GM12801 (cell line): ENCODE results near the gene GSG1.

Experiments
- TF ChIP-seq, protein P1 (sequence below): IDR thresholded peaks from one replicate; pipeline ENCODE4 v1.5.1; 2011; ENCODE audit warnings: control low read depth; ENCODE audit not compliant: insufficient read length; ENCODE audit errors: extremely low read depth

GSG1 gene

DNA sequence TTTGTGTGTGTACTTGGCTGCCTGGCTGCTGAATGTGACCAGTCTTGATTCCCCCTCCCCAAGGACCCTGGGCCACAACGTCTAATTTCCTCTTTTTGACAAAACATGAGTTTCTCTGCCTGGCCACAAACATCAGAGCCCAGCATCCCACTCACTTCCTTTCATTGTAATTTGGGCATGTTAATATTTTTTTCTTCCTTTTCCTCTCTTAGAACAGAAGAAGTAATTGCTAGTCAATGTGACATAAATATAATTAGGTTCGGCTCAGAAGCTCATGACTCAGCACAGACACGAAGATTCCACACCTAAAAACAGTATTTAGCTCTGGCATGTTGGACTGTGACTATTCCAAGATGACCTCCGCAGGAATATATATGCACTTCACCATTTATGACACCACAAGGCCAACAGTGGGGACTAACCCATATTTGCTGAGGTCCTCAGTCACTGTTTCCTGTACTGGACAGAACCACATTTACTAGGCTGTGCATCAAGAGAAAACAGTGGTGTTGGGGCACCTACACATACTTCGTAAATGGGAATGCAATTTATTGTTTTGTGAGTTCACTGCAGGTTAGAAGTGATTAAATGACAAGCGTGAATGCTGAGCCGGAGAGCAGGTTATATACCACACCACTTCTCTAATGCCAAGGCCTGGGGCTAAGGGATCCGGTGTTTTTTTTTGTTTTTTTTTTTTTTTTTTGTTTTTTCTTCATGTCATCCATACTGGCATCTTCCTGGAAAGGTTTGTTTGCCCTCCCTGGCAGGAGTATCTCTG lies 4.2 kb downstream of the GSG1 start:
- TF ChIP-seq, protein P1, sequence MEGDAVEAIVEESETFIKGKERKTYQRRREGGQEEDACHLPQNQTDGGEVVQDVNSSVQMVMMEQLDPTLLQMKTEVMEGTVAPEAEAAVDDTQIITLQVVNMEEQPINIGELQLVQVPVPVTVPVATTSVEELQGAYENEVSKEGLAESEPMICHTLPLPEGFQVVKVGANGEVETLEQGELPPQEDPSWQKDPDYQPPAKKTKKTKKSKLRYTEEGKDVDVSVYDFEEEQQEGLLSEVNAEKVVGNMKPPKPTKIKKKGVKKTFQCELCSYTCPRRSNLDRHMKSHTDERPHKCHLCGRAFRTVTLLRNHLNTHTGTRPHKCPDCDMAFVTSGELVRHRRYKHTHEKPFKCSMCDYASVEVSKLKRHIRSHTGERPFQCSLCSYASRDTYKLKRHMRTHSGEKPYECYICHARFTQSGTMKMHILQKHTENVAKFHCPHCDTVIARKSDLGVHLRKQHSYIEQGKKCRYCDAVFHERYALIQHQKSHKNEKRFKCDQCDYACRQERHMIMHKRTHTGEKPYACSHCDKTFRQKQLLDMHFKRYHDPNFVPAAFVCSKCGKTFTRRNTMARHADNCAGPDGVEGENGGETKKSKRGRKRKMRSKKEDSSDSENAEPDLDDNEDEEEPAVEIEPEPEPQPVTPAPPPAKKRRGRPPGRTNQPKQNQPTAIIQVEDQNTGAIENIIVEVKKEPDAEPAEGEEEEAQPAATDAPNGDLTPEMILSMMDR, result no peak

DNA sequence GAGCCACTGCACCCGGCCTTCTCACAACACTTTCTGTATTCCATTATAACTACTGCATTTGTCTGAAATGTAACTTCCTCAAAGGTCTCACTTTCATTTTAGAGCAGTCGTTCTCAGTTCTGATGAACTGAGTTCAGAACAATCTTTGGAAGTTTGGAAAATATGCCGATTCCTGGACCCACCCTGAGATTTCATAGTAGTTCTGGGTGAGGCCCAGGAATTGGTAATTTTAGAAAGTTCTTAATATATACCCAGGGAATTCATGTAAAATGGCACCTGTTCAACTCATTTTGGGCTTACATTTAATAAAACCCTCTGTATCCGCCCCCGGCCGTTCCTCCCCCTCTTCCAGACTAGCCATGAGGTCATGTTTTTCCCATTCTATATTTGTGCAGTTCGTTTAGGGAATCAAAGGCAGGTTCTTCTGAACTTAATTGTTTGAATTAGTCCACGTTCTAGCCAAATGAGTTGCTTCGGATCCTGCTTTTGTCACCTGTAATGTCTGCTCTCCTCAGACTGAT lies 5.9 kb downstream of the GSG1 start:
- TF ChIP-seq, protein P1, result no peak

DNA sequence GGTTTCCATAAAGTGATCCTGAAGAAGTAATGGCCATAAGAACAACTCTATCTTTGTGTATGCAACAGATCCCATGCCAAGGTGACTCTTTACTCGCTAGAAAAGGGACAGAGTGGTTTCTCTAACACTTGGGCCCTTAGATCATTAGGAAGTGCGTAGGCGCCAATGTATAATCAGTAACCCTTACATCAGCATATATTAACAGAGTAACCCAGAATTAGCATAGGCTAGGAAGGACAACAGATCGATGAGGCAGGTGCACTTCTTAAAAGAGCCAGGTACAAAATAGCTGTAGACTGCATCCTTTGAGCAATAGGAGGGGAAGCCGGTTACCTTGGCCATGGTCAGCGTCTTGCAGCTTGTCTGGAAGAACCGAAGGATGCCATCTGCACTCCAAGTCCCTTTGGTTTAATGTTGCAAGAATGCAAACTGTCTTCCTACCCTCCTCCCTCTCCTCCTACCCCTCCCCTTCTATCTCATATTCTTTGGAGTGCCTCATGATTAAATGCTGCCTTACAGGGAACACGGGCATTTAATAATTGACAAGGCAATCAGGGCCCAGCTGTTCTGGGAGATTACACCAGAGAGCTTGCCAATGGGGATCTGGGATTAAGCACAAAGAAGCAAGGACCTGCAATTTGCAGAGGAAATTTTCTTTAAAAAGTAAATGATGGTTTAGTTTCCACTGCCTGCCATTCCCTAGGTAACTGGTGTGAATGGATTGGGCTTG lies 8.0 kb downstream of the GSG1 start:
- TF ChIP-seq, protein P1, result no peak

DNA sequence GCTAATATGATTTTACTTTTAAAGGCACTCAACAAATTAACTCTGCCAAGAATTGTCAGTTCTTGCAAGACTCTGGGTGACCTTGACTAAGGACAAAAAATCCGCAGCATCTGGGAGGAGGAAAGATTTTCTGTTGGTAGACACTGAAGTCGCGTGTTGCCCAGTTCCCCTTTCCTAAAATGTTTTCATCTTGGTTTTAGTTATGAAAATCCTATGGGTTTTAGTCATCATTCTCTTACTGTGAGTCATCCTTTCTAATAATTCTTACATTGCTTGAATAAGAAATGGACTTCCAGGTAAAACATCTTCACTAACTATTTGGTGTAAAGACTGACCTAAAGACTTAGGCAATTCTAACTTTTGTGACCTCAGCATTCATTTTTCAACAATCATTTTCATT lies 9.1 kb downstream of the GSG1 start:
- TF ChIP-seq, protein P1, result no peak

DNA sequence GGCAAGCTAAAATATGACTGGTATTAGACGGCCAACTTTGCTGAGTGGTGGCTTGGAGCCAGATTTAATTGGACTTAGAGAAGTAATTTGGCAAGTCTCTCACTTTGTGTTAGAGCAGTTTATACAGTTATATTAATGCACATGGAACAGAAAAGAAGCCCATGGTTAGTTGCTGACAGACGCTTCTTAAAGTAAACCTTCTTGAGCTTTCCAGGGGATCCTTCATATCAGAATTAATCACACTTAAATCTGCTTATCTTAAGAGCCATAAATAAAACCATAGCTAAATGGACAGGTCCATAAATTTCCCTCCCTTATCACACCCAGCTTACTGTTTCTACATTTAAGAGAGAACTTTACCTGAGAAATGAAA lies 9.6 kb downstream of the GSG1 start:
- TF ChIP-seq, protein P1, result no peak

DNA sequence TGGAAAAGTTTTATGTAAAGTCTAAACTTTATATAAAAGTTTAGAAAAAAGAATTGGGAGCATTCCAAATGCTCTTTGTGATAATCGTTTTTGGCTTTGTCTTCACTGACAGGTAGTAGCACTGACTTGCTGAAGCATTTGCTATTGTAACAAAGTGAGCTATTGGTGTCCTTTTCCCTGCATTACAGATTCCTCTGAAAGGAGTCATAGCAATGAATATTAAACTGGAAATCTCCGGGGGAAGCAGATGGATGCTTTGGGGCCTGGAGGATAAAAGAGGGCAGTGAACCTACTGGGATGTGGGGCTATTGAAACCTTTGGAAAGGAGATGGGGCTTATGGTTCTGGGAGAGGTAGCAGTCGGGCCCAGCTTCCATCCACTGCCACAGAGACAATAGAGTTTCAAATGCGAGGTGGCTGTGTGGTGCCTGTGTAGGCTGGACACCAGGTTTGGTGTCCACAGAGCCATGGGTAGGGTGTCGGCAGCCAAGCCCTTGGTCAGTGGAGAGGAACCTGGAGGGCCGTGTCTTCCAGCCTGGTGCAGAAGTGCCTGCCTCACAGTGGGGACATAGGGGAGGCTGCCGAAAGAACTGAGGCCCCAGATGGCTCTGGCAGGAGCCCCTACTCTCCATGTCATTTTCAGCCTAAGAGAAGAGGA lies 10.1 kb downstream of the GSG1 start:
- TF ChIP-seq, protein P1, result no peak

DNA sequence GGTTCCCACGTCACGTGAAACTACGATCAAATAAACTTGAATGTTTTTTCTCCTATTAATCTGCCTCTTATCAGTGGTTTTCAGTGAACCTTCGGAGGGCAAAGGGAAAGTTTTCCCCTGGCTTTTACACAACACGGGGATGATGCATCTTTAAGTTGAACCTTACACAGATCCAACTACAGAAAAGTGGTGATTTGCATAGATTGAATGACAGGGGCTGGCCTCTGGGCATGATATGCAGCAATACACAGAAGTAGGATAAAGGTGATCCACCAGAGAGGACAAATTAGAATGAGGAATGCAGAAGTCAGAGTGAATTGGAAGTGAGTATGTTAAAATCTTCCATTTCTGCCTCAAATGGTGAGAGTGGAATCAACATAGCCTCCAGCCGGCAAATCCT lies 11.6 kb downstream of the GSG1 start:
- TF ChIP-seq, protein P1, result no peak
